HTERT RPE-1 (cell line): ENCODE measurements around the gene KCNJ6.
"Not testable (repeated sequence)": the region's sequence is repeated elsewhere in the genome, so short reads cannot be mapped to it uniquely, and the experiment has no call there.

Experiments
- in situ Hi-C: fragments of 300-500 bp; cut with MboI; formaldehyde crosslinking; loops from 4 replicates; pipeline ENCODE4 v1.14.3; 2020; ENCODE audit warnings: low sequenced_read_pairs

The KCNJ6 gene

DNA sequence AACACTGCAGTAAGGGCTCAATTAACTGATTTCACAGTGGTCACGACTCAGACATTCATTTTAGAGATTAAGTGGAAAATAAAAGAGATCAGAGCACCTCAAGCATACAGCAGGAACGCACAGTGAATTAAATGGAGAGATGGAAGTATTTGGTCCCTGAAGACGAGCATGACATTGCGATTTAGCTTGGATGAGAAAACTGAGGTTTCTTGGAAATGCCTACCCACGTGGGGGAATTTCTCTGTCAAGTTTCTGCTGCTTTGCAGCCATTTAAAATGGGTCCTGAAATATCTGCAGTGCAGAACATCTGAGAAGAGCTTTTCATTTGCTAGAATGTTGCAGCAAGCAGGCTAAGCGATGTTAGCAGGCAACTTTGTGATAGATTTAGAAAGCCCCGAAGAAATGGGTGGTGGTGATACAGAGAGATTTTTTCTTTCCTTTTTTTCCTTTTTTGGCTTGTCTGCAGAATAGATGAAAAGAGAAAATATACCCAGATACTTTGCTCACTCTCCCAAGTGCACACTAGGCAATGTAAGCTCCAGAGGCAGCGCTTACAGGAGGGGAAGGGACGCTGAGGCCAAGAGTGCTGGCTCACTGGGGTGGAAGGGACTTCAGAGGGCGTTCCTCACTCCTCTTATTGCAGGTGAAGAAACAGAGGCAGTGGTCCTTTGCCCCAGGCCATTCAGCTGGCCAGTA is 258.0 kb downstream of the KCNJ6 start:
- in situ Hi-C loops, result no loop called here

DNA sequence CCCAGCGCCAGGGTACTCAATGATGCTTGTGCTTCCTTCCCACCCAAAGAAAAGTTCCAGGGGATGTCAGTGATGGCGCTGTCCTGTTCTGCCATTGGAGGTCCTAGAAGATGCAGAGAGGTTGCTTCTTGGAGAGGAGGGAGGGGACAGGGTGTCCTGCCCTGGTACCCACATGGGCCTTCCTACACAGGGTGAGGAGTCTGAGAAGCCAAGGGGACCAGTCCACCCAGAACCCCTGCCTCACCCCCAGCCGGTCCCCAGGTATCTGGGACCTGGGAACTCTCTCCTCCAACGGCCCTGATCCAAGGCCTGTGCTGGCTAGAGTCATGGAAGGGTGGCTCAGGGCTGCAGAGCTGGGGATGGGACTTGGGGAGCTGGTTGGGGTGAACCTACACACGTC is 259.4 kb downstream of the KCNJ6 start:
- in situ Hi-C loops, result no loop called here

DNA sequence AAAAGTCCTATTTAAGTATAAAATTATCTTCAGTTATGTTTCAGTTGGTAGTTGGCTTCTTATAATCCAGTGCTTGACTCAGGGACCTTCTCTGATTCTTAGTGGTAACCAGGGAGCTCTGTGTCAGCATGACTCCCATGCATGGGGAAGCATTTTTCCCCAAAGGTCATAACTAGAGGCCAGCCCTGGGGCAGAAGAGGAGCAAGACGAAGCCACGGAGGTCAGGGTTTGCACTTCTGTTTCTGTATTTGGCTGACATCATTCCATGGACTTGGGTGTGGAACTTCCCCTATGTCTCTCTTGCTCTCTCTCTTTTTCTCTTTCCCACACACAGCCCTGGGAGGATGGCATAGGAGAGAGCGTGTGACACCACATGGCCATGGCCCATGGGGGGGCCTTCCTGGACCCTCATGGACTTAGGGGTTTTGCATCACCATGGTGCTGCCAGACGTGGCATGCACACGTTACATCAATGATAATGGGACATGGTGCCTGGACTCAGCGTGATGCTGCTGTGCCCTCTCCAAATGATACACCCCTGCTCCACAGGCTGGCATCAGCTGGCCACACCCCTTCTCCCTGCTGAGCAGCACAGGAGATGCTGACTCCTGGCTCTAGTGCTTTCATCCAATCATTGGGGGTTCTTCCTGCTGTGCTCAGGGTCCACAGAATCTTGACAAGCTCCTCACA is 260.5 kb downstream of the KCNJ6 start:
- in situ Hi-C loops, result no loop called here

DNA sequence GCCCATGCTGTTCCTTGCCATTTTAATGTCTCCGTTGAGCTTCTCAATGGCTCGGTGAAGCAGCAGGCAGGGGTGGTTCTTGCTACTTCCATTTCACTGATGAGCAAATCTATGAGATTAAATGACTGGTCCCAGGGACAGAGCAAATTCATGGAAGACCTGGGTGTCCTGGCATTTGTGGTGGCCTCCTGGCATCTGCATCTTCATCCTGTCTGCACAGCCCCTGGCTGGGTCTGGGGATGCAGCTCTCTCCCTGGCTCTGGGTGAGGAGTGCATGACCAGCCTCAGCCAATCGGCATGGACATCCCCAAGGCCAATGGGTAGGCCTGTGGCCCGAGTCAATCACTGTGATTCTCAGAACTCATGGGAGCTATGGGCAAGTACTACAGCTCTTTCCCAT is 261.7 kb downstream of the KCNJ6 start:
- in situ Hi-C loops, result no loop called here

DNA sequence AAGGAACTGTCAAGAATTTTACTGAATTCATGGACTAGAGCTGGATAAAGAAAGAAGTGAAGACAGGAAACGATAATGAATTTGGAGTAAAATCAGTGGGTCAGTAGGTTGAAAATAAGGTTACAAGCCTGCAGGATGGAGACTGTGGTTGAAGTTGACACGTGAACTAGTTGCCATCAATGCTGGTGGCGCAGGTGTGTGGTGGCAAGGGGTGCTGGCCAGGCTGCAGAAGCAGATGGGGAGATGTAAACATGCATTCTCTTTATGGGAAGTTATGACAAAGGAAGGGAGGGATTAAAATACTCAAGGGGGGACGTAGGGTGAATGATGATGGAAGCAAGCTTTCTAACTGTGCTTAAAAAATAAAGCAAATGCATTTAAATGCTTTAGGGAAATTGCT is 263.1 kb downstream of the KCNJ6 start:
- in situ Hi-C loops, result no loop called here

DNA sequence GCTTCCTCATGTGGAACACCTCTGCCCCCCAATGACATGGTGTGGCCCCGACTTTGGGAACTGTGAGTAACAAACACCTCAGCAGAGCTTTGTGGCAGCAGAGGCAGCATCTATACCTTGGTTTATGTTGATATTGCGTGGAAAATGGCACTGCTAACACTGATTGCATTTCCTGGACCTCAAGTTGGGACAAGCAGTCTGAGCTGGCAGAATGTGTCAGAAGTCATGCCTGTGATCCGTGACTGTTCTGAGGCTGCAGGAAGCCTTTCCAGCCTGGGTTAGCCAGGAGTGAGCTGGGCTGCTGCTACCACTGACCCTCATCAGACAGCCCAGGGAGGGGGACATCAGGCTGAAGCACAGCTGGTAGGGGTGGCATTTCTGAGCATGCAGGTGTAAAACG is 268.5 kb downstream of the KCNJ6 start:
- in situ Hi-C loops, result no loop called here

DNA sequence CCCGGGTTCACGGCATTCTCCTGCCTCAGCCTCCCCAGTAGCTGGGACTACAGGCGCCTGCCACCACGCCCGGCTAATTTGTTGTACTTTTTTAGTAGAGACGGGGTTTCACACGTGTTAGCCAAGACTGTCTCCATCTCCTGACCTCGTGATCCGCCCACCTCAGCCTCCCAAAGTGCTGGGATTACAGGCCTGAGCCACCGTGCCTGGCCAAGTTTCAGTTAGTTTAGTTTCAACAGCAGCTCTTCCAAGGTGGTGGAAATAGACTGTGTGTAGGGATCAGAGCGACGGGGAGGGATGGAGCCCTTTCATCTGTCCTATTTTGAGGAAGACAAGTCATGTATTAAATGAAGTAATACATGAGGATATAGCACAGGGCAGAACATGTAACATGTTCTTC is 269.5 kb downstream of the KCNJ6 start:
- in situ Hi-C loops, result not testable (repeated sequence)

DNA sequence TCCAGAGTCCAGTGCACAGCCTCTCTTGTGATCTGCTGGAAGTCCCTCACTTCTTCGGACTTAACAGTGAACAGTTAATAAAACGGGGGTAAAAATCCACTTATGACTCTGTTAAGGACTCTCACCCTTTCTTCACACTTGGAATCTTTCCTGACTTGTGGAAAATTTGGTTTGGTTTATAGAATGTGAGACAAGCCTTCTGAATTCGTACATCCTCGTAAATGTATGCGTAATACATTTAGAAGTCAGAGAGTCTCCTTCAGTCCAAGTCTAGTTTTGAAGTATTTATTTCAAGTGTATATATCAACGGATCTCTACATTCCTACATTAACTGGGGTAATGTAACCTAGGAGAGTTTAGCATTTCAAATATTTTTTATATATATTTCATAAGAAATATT is 270.4 kb downstream of the KCNJ6 start:
- in situ Hi-C loops, result no loop called here

DNA sequence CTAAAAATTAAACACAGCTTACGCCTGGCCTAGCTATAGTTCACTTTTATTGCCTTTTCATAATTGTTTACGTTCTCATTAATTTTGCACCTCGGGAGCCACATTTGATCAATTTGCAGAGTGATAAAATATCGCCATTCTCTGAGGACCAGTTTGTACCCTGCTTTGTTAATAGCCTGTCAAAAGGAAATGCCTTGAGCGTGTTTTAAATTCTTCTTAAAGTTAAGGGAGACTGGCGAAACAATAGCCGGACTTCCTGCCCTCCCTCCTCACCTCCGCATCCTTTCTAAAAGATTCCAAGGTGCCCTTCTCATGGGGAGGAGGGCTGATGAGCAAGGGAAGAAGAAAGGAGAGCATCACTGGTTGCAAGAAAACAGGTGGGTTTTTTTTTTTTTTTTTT is 271.6 kb downstream of the KCNJ6 start:
- in situ Hi-C loops, result no loop called here

DNA sequence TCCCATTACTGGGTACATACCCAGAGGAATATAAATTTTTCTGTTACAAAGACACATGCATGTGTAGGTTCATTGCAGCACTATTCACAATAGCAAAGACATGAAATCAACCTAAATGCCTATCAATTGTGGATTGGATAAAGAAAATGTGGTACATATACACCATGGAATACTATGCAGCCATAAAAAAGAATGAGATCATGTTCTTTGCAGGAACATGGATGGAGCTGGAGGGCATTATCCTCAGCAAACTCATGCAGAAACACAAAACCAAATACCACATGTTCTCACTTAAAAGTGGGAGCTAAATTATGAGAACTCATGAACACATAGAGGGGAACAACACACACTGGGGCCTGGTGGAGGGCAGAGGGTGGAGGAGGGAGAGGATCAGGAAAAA is 272.4 kb downstream of the KCNJ6 start:
- in situ Hi-C loops, result not testable (repeated sequence)

DNA sequence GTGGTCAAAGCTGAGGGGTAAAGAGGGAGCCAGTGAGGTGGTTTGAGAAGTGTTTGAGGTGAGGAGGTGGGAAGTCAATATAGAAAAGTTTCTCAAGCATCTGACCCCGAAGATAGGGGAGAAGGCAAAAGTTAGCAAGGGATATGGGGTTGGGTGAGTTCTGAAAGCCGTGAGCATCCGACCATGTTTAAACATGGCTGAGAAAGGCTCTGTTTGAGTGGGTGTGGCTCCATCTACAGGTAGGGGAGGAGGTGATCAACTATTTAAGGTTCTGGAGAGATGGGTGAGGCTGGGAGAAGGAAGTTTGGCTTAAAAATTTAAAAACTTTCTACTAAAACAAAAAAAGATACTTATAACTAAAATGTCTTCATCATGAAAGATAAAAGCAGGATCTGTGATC is 273.8 kb downstream of the KCNJ6 start:
- in situ Hi-C loops, result no loop called here

DNA sequence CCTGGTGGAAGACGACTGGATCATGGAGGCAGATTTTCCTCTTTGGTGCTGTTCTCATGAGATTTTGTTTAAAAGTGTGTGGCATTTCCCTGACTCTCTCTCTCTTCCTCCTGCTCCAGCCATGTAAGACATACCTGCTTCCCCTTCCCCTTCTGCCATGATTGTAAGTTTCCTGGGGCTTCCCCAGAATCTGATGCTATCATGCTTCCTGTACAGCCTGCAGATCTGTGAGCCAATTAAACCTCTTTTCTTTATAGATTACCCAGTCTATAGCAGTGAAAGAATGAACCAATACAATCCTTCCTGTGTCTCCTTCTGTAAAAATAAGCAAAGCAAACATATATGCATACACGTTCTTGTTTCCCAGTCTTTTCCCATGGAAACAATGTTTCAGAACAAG is 276.5 kb downstream of the KCNJ6 start:
- in situ Hi-C loops, result no loop called here

DNA sequence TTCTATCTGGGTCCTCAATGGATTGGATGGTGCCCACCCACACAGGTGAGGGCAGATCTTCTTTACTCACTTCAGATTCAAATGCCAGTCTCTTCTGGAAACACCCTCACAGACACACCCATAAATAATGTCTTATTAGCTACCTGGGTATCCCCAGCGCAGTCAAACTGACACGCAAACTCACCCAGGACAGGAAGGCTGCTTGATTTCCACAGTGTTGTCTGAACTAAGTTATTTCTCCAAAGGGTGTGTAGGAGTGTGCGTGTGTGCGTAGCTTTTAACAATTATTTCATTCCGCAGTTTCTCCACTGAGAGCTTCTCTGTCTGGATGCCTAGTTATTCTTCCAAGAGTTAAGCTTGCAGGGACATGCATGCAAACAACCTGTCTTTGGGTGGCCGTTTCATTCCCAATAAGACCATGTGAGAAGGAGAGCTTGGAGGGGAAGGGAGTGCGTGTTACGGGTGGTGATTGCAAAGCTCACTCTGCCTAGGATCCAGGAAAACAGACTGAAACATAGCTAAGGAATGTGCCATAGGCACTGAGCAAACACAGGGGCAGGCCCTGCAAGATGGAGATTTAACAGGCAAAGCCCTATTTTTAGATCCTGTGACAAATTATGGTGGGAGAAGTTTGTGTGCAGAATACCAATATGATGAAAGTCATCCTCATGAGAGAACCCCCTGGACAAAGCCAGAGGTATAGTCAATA is 280.0 kb downstream of the KCNJ6 start:
- in situ Hi-C loops, result no loop called here

DNA sequence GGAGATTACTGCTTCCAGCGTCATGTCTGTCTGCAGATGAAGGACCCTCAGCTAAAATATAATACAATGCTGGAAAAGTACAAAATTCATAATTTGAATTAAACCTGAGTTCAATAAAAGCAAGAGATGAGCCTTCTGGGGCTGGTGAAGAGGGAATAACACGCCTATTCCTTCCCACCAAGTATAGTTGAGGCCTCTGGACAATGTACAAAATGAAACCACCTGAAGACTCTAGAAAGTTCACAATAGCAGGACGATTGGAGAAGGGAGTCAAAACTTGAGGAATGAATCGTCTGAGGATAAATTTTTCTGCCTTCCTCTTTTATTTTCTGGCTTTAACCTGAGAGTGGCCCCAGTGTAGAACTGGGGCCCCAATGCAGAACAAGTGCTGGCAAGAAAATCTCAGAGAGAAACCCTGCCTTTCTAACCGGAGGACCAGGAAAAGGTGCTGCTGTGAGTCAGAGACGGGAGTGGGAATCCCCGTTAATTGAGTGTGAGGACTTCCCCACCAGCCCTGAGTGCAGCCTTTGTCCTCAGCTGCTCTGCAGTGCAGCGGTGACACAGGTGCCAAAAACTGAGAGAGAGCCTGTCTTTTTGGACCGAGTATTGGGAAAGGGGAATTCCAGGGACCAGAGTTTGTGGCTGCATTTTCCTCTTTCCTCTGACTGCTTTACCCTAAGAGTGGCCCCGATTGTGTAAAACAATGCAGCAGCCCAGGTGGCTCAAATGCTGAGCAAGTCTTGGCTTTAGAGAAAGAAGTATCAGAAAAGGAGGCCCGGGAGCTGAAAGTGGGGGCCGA is 284.7 kb downstream of the KCNJ6 start:
- in situ Hi-C loops, result no loop called here

DNA sequence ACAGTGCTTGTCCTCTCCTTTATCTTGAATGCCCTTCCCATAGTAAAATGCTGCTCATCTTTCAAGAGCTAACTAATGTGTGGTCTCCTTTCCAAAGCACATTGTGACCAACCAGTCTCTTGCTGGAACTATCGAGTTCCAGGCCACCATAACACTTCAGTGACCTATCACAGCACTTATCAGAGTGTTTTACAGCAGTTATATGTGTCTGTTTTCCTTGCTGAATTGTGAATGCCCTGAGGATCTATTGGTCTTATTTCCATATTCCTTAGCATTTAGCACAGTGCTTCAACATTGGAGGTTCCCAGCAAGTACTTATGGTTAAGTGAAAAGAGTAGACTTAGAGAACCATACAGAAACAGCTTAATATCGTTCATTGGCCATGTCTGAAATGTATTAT is 285.4 kb downstream of the KCNJ6 start:
- in situ Hi-C loops, result no loop called here

DNA sequence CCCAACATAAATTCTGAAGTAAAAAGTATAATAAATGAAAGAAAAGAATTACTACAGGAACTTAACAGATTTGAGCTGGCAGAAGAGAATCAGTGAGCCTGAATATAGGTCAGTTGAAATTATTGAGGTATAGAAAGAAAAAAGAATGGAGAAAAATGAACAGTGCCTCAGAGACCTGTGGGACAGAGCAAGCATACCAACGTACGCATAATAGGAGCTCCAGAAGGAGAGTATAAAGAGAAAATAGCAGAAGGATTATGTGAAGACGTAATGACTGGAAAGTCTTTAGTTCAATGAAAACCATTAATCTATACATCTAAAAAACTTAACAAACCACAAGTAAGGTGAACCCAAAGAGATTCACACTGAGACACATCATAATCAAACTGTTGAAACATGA is 287.9 kb downstream of the KCNJ6 start:
- in situ Hi-C loops, result no loop called here

DNA sequence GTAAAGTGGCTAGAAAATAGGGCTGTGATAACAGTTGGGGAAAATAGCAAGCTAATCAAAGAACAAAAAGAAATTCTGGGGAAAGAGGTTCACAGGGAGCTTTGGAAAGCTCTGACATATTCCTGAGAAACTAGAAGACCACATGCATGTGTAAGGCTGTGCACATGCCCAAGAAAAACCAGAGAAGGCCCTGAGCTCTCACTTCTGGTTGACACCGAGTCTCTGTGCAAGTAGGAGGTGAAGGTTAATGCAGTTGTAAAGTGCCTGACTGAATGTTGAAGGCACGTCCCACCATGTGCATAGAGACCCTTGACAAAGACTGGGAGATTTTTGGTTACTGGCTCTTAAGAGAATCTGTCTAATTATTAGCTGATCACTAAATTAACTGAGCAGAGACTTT is 288.7 kb downstream of the KCNJ6 start:
- in situ Hi-C loops, result no loop called here

DNA sequence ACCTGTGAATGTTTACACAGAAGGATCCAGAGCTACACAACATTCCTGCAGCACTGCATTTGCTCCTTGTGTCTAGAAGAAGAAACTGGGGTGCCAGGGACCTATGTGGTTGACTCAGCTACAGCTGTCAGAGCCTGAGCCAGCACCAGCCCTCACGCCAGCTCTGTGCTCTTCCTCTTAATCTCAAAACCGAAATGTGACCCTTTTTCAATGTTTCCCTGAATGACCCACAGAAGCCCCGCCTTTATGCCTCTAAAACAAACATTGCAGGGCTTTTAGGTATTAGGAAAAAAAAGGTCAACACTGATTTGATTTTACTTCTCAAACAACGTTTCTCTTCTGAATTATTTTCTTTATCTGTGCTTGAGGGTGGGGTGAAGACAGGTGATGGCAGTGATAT is 289.2 kb downstream of the KCNJ6 start:
- in situ Hi-C loops, result no loop called here

DNA sequence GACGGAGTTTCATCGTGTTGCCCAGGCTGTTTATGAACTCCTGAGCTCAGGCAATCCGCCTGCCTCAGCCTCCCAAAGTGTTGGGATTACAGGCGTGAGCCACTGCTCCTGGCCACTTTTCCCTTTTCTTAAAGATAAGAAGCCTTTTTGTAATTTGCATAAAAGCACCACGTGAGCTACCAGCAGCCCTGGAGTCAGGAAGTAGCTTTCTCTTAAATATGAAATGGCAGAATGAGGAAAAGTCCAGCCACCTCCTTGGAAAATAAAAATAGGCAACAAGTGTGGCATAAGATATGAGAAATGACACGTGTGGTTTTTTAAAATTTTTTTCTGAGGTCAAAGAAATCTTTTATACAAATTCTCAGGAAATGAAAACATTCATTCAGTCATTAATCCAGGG is 289.9 kb downstream of the KCNJ6 start:
- in situ Hi-C loops, result no loop called here

DNA sequence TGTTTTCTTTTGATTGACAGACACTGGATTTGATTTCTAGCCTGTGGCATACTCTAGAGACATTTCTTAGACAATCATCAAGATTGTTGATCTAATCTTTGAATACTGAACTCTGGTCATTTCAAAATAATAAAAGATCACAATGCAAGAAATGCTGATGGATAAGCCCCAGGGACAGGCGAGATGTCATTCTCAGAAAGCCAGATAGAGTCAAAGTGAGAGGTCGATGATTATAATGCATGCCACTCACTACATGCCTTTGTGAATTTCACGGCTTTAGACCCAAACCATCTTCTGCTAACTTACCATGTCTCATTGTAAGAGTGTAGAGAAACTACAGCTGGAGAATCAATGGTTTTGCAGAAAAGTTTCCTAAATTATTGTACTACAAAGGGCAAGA is 292.6 kb downstream of the KCNJ6 start:
- in situ Hi-C loops, result no loop called here

DNA sequence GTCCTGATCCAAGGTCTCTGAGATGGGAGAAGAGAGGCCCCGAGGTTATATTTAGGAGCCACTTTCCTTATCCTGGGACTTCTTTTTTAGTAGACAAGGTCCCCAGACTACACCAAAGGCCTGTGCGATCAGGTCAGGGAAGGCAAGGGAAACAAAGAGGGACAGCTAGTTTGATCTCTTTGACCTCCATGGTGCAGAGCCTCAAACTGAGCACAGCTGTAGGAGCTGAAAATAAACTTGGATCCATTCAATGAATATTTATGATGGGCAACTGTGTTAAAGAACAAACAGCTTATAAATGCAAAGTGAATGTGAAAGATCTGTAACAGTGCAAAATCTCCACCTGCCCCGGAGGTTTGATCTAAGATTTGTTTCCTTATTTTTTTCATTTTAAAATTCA is 293.1 kb downstream of the KCNJ6 start:
- in situ Hi-C loops, result no loop called here
